GM18951 (cell line): Measurements from ENCODE around the gene TSPAN13.

Experiments
- POLR2A ChIP-seq: IDR thresholded peaks from 4 replicates; pipeline ENCODE4 v1.6.1; 2011; ENCODE audit warnings: mild to moderate bottlenecking; ENCODE audit not compliant: insufficient read length, insufficient read depth; ENCODE audit errors: extremely low read depth
- in situ Hi-C: fragments of 300-500 bp; cut with MboI; formaldehyde crosslinking; loops from one replicate; pipeline ENCODE4 v1.12.0; 2022; ENCODE audit warnings: low sequenced_read_pairs, mixed read lengths, inconsistent platforms; ENCODE audit not compliant: unreplicated experiment

TSPAN13 gene

GRCh38 chr7:16822029-16822428 is 68.5 kb downstream of the TSPAN13 start:
- TF ChIP-seq POLR2A: no peak
- in situ Hi-C loops: no loop called here

GRCh38 chr7:16826060-16826459 is 72.5 kb downstream of the TSPAN13 start:
- no peak for TF ChIP-seq POLR2A
- in situ Hi-C loops: no loop called here

GRCh38 chr7:16833373-16833772 is 79.8 kb downstream of the TSPAN13 start:
- no peak for TF ChIP-seq POLR2A
- in situ Hi-C loops: no loop called here
